ENCODE measurements around the gene TMEM101. TPM values are rescaled to one million over a fixed set of nuclear protein-coding genes. Genes with fewer than 3 reads are reported as not detected.
"Not testable (repeated sequence)": the region's sequence is repeated elsewhere in the genome, so short reads cannot be mapped to it uniquely, and the experiment has no call there.

TMEM101 gene
- total and polyA plus RNA-seq, 2 donors (not counting 1 experiment from before 2014, with no cell fraction given): 16.3 to 25.3 TPM

- H3K27ac Mint-ChIP-seq; H3K4me1 ChIP-seq (ENCODE audit: control insufficient read depth in 2 of 2, insufficient read depth in 2 of 2, low read length in 2 of 2); H3K9me3 Mint-ChIP-seq (ENCODE audit: insufficient read depth); H3K27me3 ChIP-seq (replicated peaks in 1 of 4; ENCODE audit: control extremely low read depth in 1 of 4, control insufficient read depth in 3 of 4, insufficient read depth in 4 of 4, low read length in 3 of 4); H3K27me3 Mint-ChIP-seq; CTCF ChIA-PET; H3K4me1 Mint-ChIP-seq; H2AFZ ChIP-seq (ENCODE audit: insufficient read depth, low read depth, low read length, poor library complexity, severe bottlenecking); H3K4me3 ChIP-seq (ENCODE audit: control extremely low read depth in 1 of 5, extremely low read depth in 1 of 5, insufficient read depth in 1 of 5, low read depth in 2 of 5, low read length in 4 of 5); H3K27ac ChIP-seq (ENCODE audit: low read length in 2 of 2); DNase-seq; H3K4me3 Mint-ChIP-seq; H3K9ac ChIP-seq (ENCODE audit: low read length); H3K9me3 ChIP-seq (ENCODE audit: control extremely low read depth in 1 of 3, control insufficient read depth in 2 of 3, insufficient read depth in 1 of 3, low read length in 2 of 3); H3K4me2 ChIP-seq (replicated peaks; ENCODE audit: low read depth, low read length, poor library complexity, severe bottlenecking); ATAC-seq (ENCODE audit: low read depth); intact Hi-C loops (cut with micrococcal nuclease): not testable (repeated sequence)
- Histone ChIP-seq H4K20me1 (ENCODE audit: control insufficient read depth, insufficient read depth, low read length, poor library complexity, severe bottlenecking) (peaks cover 29% of the 10 kb centered on the region), H3K36me3 (replicated peaks in 1 of 2; ENCODE audit: control extremely low read depth in 1 of 2, control insufficient read depth in 1 of 2, extremely low read depth in 1 of 2, insufficient read depth in 2 of 2, low read length in 1 of 2) (peaks cover 0 to 30% of the 10 kb centered on the region in 2 experiments), H3K79me2 (ENCODE audit: control insufficient read depth, insufficient read depth, low read length) (peaks cover 40% of the 10 kb centered on the region)
- POLR2A ChIA-PET: interaction anchor here (0.5 kb wide), 1 partner anchor 23 kb away, joined by 4 read pairs; no protein-coding TSS in a partner anchor
- WGBS (ENCODE audit: insufficient coverage): 98% methylated on average over 6 of the region's 7 CpGs
Observed at GRCh38 chr17:44046893-44047292, 32.1 kb upstream of the TMEM101 start.

GRCh38 chr17:44045486-44045885 is 30.7 kb upstream of the TMEM101 start:
- H3K4me3 ChIP-seq (ENCODE audit: control extremely low read depth in 1 of 5, extremely low read depth in 1 of 5, insufficient read depth in 1 of 5, low read depth in 2 of 5, low read length in 4 of 5): no peak overlapping the region
- peaks cover 0 to 23% of the 10 kb centered on the region in 2 experiments for H3K36me3 ChIP-seq (replicated peaks in 1 of 2; ENCODE audit: control extremely low read depth in 1 of 2, control insufficient read depth in 1 of 2, extremely low read depth in 1 of 2, insufficient read depth in 2 of 2, low read length in 1 of 2)
- no peak overlapping the region for H2AFZ ChIP-seq (ENCODE audit: insufficient read depth, low read depth, low read length, poor library complexity, severe bottlenecking)
- H3K4me1 ChIP-seq (ENCODE audit: control insufficient read depth in 2 of 2, insufficient read depth in 2 of 2, low read length in 2 of 2): no peaks in the 10 kb centered on the region
- H3K4me1 Mint-ChIP-seq: peaks cover 6% of the 10 kb centered on the region
- H3K9me3 Mint-ChIP-seq (ENCODE audit: insufficient read depth): no peaks in the 10 kb centered on the region
- no peak overlapping the region for H3K4me2 ChIP-seq (replicated peaks; ENCODE audit: low read depth, low read length, poor library complexity, severe bottlenecking)
- no peak for DNase-seq
- intact Hi-C loops (cut with micrococcal nuclease): no loop called here
- CTCF ChIA-PET: interaction anchor here (0.7 to 8.4 kb wide), 3 partner anchors 41 to 100 kb away, joined by 3 to 180 read pairs (median 4); partner anchors contain the start of gene PPY
- H3K27me3 ChIP-seq (replicated peaks in 1 of 4; ENCODE audit: control extremely low read depth in 1 of 4, control insufficient read depth in 3 of 4, insufficient read depth in 4 of 4, low read length in 3 of 4): no peaks in the 10 kb centered on the region
- H3K4me3 Mint-ChIP-seq: no peak overlapping the region
- peaks cover 38% of the 10 kb centered on the region for H3K79me2 ChIP-seq (ENCODE audit: control insufficient read depth, insufficient read depth, low read length)
- H4K20me1 ChIP-seq (ENCODE audit: control insufficient read depth, insufficient read depth, low read length, poor library complexity, severe bottlenecking): peaks cover 31% of the 10 kb centered on the region
- no peaks in the 10 kb centered on the region for H3K27me3 Mint-ChIP-seq
- H3K9me3 ChIP-seq (ENCODE audit: control extremely low read depth in 1 of 3, control insufficient read depth in 2 of 3, insufficient read depth in 1 of 3, low read length in 2 of 3): peaks cover 0 to 6% (median 0%) of the 10 kb centered on the region in 3 donors
- POLR2A ChIA-PET: no interaction called here
- H3K27ac Mint-ChIP-seq: no peak overlapping the region
- no peak for ATAC-seq (ENCODE audit: low read depth)
- 100% methylated on average over 2 of the region's 4 CpGs for WGBS (ENCODE audit: insufficient coverage)
- H3K9ac ChIP-seq (ENCODE audit: low read length): no peak overlapping the region
- H3K27ac ChIP-seq (ENCODE audit: low read length in 2 of 2): no peak overlapping the region
- TF ChIP-seq EZH2 (IDR thresholded peaks at IDR 0.05; ENCODE audit: borderline replicate concordance, insufficient read depth, low read depth, low read length, poor library complexity, severe bottlenecking) (no peak), CTCF (IDR thresholded peaks at IDR 0.05) (no peak)

All from B cell (primary cell).